Endometrium (tissue), 2 donors: ENCODE data around the gene PRSS35.
"Not testable (repeated sequence)": the region's sequence is repeated elsewhere in the genome, so short reads cannot be mapped to it uniquely, and the experiment has no call there.

Source experiments
- FAIRE-seq: peaks from 2 replicates; lab custom pipeline; 2012; peaks lifted over from hg19 to GRCh38; lab: Jason Lieb, UNC
- donor health status: control.
- donor health status: control.

Gene PRSS35

GRCh38 chr6:83511901-83512681 is at the start of gene PRSS35:
Gene PRSS35 (plus strand): TSS chr6:83512534. CDS start chr6:83523442, 10,908 bp downstream.
- FAIRE-seq, result no peak

GRCh38 chr6:83463886-83464285 is 48.4 kb upstream of the PRSS35 start:
- FAIRE-seq, result no peak

- no peak for FAIRE-seq
Measured at GRCh38 chr6:83464381-83465140, 47.8 kb upstream of the PRSS35 start.

- FAIRE-seq, result no peak
Measured at GRCh38 chr6:83466328-83466727, 46.0 kb upstream of the PRSS35 start.

GRCh38 chr6:83467620-83468036 is 44.7 kb upstream of the PRSS35 start:
- FAIRE-seq, result no peak

- FAIRE-seq, result no peak
Measured at GRCh38 chr6:83470001-83470400, 42.3 kb upstream of the PRSS35 start.

- FAIRE-seq, result no peak
Measured at GRCh38 chr6:83470587-83470986, 41.7 kb upstream of the PRSS35 start.

GRCh38 chr6:83472767-83473166 is 39.6 kb upstream of the PRSS35 start:
- no peak for FAIRE-seq

- FAIRE-seq, result no peak
Measured at GRCh38 chr6:83474309-83474708, 38.0 kb upstream of the PRSS35 start.

- no peak for FAIRE-seq
Measured at GRCh38 chr6:83476971-83477370, 35.4 kb upstream of the PRSS35 start.

GRCh38 chr6:83479389-83479788 is 32.9 kb upstream of the PRSS35 start:
- FAIRE-seq, result no peak

GRCh38 chr6:83480470-83480869 is 31.9 kb upstream of the PRSS35 start:
- no peak for FAIRE-seq

GRCh38 chr6:83481938-83482337 is 30.4 kb upstream of the PRSS35 start:
- FAIRE-seq, result not testable (repeated sequence)

- FAIRE-seq, result no peak
Measured at GRCh38 chr6:83488448-83488847, 23.9 kb upstream of the PRSS35 start.

- FAIRE-seq, result no peak
Measured at GRCh38 chr6:83488861-83489260, 23.5 kb upstream of the PRSS35 start.

GRCh38 chr6:83490217-83490807 is 22.0 kb upstream of the PRSS35 start:
- no peak for FAIRE-seq

- no peak for FAIRE-seq
Measured at GRCh38 chr6:83505356-83505755, 7.0 kb upstream of the PRSS35 start.

GRCh38 chr6:83509441-83509840 is 2.9 kb upstream of the PRSS35 start:
- FAIRE-seq, result no peak

- FAIRE-seq, result no peak
Measured at GRCh38 chr6:83510791-83511190, 1.5 kb upstream of the PRSS35 start.

GRCh38 chr6:83511266-83511665 is 1.1 kb upstream of the PRSS35 start:
- FAIRE-seq, result no peak

GRCh38 chr6:83514466-83514865 is 2.1 kb downstream of the PRSS35 start:
- no peak for FAIRE-seq

GRCh38 chr6:83514866-83515466 is 2.6 kb downstream of the PRSS35 start:
- peak; percentile 91 for FAIRE-seq

- no peak for FAIRE-seq
Measured at GRCh38 chr6:83517500-83517899, 5.2 kb downstream of the PRSS35 start.
